Measurements from ENCODE around the gene OCIAD2.
"Not testable (repeated sequence)": the region's sequence is repeated elsewhere in the genome, so short reads cannot be mapped to it uniquely, and the experiment has no call there.

The OCIAD2 gene

GRCh38 chr4:48905363-48906015 is 1.1 kb downstream of the OCIAD2 start:
- no peak for DNase-seq

- no peak for DNase-seq
These were observed 1.9 kb downstream of the OCIAD2 start for GRCh38 chr4:48904541-48905142.

GRCh38 chr4:48904101-48904500 is 2.5 kb downstream of the OCIAD2 start:
- no peak for DNase-seq

- no peak for DNase-seq
These were observed 4.3 kb downstream of the OCIAD2 start for GRCh38 chr4:48902266-48902665.

- DNase-seq: no peak
These were observed 5.4 kb downstream of the OCIAD2 start for GRCh38 chr4:48901196-48901595.

- no peak for DNase-seq
These were observed 6.6 kb downstream of the OCIAD2 start for GRCh38 chr4:48899950-48900349.

GRCh38 chr4:48899432-48899749 is 7.2 kb downstream of the OCIAD2 start:
- DNase-seq: no peak

- DNase-seq: no peak
These were observed 7.7 kb downstream of the OCIAD2 start for GRCh38 chr4:48898733-48899431.

- no peak for DNase-seq
These were observed 9.7 kb downstream of the OCIAD2 start for GRCh38 chr4:48896845-48897244.

GRCh38 chr4:48891028-48891619 is 15.4 kb downstream of the OCIAD2 start:
- DNase-seq: no peak

- not testable (repeated sequence) for DNase-seq
These were observed 16.8 kb downstream of the OCIAD2 start for GRCh38 chr4:48889750-48890149.

- not testable (repeated sequence) for DNase-seq
These were observed 24.9 kb downstream of the OCIAD2 start for GRCh38 chr4:48881646-48882045.

- no peak for DNase-seq
These were observed 26.8 kb downstream of the OCIAD2 start for GRCh38 chr4:48879561-48880442.

- DNase-seq: no peak
These were observed 28.6 kb downstream of the OCIAD2 start for GRCh38 chr4:48877827-48878535.

GRCh38 chr4:48864696-48865095 is 41.9 kb downstream of the OCIAD2 start:
- not testable (repeated sequence) for DNase-seq

- DNase-seq: no peak
These were observed 42.8 kb downstream of the OCIAD2 start for GRCh38 chr4:48863728-48864127.

- DNase-seq: no peak
These were observed 43.9 kb downstream of the OCIAD2 start for GRCh38 chr4:48862661-48863060.

GRCh38 chr4:48862038-48862437 is 44.5 kb downstream of the OCIAD2 start:
- no peak for DNase-seq

- no peak for DNase-seq
These were observed 48.4 kb downstream of the OCIAD2 start for GRCh38 chr4:48858130-48858529.

- no peak for DNase-seq
These were observed 51.6 kb downstream of the OCIAD2 start for GRCh38 chr4:48854982-48855381.

- DNase-seq: no peak
These were observed 52.2 kb downstream of the OCIAD2 start for GRCh38 chr4:48854395-48854683.

GRCh38 chr4:48853604-48854394 is 52.8 kb downstream of the OCIAD2 start:
- no peak for DNase-seq

Data from activated T-cell treated with anti-CD3 and anti-CD28 coated beads, Interleukin-2, amount 50 U/mL, for 1 hour (primary cell).